Measurements from ENCODE around the gene BCAS4.
"Not testable (repeated sequence)": the region's sequence is repeated elsewhere in the genome, so short reads cannot be mapped to it uniquely, and the experiment has no call there.

The BCAS4 gene

GRCh38 chr20:50794846-50795634, at the start of gene BCAS4:
Gene BCAS4 (plus strand): TSS chr20:50795061. CDS start chr20:50795084, 23 bp downstream.
- peak; percentile 86 for DNase-seq

GRCh38 chr20:50745634-50746137, 49.2 kb upstream of the BCAS4 start:
- no peak for DNase-seq

- no peak for DNase-seq
These were observed 48.5 kb upstream of the BCAS4 start for GRCh38 chr20:50746138-50746940.

GRCh38 chr20:50747275-50747674, 47.6 kb upstream of the BCAS4 start:
- no peak for DNase-seq

- DNase-seq = no peak
These were observed 44.7 kb upstream of the BCAS4 start for GRCh38 chr20:50750145-50750671.

- no peak for DNase-seq
These were observed 41.7 kb upstream of the BCAS4 start for GRCh38 chr20:50753152-50753551.

GRCh38 chr20:50754420-50754819, 40.4 kb upstream of the BCAS4 start:
- no peak for DNase-seq

- no peak for DNase-seq
These were observed 38.4 kb upstream of the BCAS4 start for GRCh38 chr20:50756447-50756846.

GRCh38 chr20:50758469-50758868, 36.4 kb upstream of the BCAS4 start:
- no peak for DNase-seq

GRCh38 chr20:50758992-50759391, 35.9 kb upstream of the BCAS4 start:
- DNase-seq = no peak

- DNase-seq = no peak
These were observed 35.2 kb upstream of the BCAS4 start for GRCh38 chr20:50759678-50760077.

- DNase-seq = peak; percentile 9
These were observed 32.8 kb upstream of the BCAS4 start for GRCh38 chr20:50762045-50762422.

GRCh38 chr20:50762435-50763220, 32.2 kb upstream of the BCAS4 start:
- peak; percentile 14 for DNase-seq

GRCh38 chr20:50763550-50764458, 31.1 kb upstream of the BCAS4 start:
- DNase-seq = peak; percentile 5

- DNase-seq = peak; percentile 4
These were observed 29.6 kb upstream of the BCAS4 start for GRCh38 chr20:50765251-50765650.

GRCh38 chr20:50765674-50766073, 29.2 kb upstream of the BCAS4 start:
- DNase-seq = no peak

- DNase-seq = peak; percentile 2
These were observed 27.7 kb upstream of the BCAS4 start for GRCh38 chr20:50766955-50767809.

GRCh38 chr20:50768991-50769390, 25.9 kb upstream of the BCAS4 start:
- not testable (repeated sequence) for DNase-seq

- not testable (repeated sequence) for DNase-seq
These were observed 25.2 kb upstream of the BCAS4 start for GRCh38 chr20:50769551-50770085.

- DNase-seq = peak; percentile 21
These were observed 23.3 kb upstream of the BCAS4 start for GRCh38 chr20:50771419-50772080.

Measured in stimulated activated CD8-positive, alpha-beta memory T cell treated with anti-CD3 and anti-CD28 coated beads, Interleukin-4, amount 100 ng/mL, for 48 hours (primary cell).